ENCODE data around the gene GADD45G. TPM values are rescaled to one million over a fixed set of nuclear protein-coding genes. Genes with fewer than 3 reads are reported as not detected.

Gene GADD45G
- total RNA-seq (10 to 100 TPM in 1 of 2 donors, 1 to 10 TPM in 1; 5.5 to 20.7 TPM), polyA plus RNA-seq (100 to 1,000 TPM in 1 of 2 donors, 10 to 100 TPM in 1; 66.0 to 106 TPM)

DNA sequence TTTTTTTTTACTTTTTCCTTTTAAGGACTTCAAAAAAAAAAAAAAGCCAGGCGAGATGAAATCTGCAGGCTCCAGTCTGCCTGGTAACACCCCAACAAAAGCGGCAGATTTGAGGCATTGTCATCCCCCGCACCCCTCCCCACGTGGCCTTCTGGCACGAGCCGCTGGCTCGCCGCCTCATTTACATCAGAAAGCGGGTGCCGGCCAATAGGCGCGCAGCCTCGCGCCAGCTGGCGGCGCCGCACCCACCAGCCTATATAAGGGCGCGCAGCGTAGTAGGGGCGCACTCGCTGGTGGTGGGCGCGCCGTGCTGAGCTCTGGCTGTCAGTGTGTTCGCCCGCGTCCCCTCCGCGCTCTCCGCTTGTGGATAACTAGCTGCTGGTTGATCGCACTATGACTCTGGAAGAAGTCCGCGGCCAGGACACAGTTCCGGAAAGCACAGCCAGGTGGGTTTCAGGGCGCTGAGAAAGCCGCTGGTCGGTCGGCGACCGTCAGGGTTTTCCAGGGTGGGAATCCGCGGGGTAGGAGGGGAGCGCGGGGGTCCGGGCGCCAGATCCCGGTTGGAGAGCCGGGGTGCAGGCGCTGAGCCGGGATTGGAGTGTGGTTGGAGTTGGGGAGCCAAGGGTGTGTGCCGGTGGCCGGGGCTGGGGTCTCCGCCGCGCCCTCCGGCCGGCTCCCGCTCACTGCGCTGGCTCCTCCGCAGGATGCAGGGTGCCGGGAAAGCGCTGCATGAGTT, at the start of gene GADD45G:
Gene GADD45G (plus strand): TSS at position 284 of the 736 bp plus-strand sequence. CDS start 110 bp downstream, at position 394.
- Histone ChIP-seq H3K27ac (ENCODE audit: low read depth in 1 of 2, low read length in 2 of 2) (peak within 1 kb of the TSS; percentile 82 to 88), H3K36me3 (ENCODE audit: control insufficient read depth in 4 of 4, insufficient read depth in 3 of 4, low read depth in 1 of 4, low read length in 3 of 4) (no peaks in the 10 kb centered on the region), H3K27me3 (ENCODE audit: control insufficient read depth in 4 of 4, insufficient read depth in 4 of 4, low read length in 3 of 4) (no peaks in the 10 kb centered on the region), H3K4me1 (ENCODE audit: control insufficient read depth in 4 of 4, insufficient read depth in 4 of 4, low read length in 3 of 4) (peaks cover 0 to 34% (median 18%) of the 10 kb centered on the region in 4 donors), H3K9ac (ENCODE audit: low read depth in 1 of 2, low read length in 2 of 2) (peak within 1 kb of the TSS; percentile 79 to 80), H3K4me3 (ENCODE audit: low read depth in 1 of 3, low read length in 3 of 3) (peak within 1 kb of the TSS; percentile 79 to 95 (median 87)), H3K9me3 (ENCODE audit: control insufficient read depth in 4 of 4, low read length in 3 of 4) (no peaks in the 10 kb centered on the region)
- DNase-seq (ENCODE audit: low spot score), result peak; percentile 87
- WGBS, result under 1% methylated on average over 63 of the region's 63 CpGs
- TF ChIP-seq HNF4A (conservative IDR thresholded peaks at IDR 0.05) (peak in 1 of 2 donors; percentile 48), RXRA (IDR thresholded peaks at IDR 0.05) (peak; percentile 15 to 70), HNF4G (IDR thresholded peaks at IDR 0.05) (no peak), NR2F2 (IDR thresholded peaks at IDR 0.05) (no peak), ATF3 (IDR thresholded peaks at IDR 0.05) (no peak), GABPA (IDR thresholded peaks at IDR 0.05 in 1 of 2, conservative IDR thresholded peaks at IDR 0.05 in 1 of 2) (no peak), EGR1 (IDR thresholded peaks at IDR 0.05; ENCODE audit: low read depth in 2 of 2) (peak in 1 of 2 donors; percentile 73), JUND (IDR thresholded peaks at IDR 0.05) (peak in 1 of 2 donors; percentile 20), YY1 (IDR thresholded peaks at IDR 0.05) (no peak), FOXA2 (IDR thresholded peaks at IDR 0.05) (no peak), SP1 (IDR thresholded peaks at IDR 0.05) (peak; percentile 76), MAX (IDR thresholded peaks at IDR 0.05) (peak; percentile 74), RAD21 (IDR thresholded peaks at IDR 0.05) (peak; percentile 51 to 57), TAF1 (conservative IDR thresholded peaks at IDR 0.05) (peak; percentile 98), FOXA1 (IDR thresholded peaks at IDR 0.05) (no peak)
- TF ChIP-seq, protein P1, sequence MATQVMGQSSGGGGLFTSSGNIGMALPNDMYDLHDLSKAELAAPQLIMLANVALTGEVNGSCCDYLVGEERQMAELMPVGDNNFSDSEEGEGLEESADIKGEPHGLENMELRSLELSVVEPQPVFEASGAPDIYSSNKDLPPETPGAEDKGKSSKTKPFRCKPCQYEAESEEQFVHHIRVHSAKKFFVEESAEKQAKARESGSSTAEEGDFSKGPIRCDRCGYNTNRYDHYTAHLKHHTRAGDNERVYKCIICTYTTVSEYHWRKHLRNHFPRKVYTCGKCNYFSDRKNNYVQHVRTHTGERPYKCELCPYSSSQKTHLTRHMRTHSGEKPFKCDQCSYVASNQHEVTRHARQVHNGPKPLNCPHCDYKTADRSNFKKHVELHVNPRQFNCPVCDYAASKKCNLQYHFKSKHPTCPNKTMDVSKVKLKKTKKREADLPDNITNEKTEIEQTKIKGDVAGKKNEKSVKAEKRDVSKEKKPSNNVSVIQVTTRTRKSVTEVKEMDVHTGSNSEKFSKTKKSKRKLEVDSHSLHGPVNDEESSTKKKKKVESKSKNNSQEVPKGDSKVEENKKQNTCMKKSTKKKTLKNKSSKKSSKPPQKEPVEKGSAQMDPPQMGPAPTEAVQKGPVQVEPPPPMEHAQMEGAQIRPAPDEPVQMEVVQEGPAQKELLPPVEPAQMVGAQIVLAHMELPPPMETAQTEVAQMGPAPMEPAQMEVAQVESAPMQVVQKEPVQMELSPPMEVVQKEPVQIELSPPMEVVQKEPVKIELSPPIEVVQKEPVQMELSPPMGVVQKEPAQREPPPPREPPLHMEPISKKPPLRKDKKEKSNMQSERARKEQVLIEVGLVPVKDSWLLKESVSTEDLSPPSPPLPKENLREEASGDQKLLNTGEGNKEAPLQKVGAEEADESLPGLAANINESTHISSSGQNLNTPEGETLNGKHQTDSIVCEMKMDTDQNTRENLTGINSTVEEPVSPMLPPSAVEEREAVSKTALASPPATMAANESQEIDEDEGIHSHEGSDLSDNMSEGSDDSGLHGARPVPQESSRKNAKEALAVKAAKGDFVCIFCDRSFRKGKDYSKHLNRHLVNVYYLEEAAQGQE (IDR thresholded peaks at IDR 0.05), result peak; percentile 95
- TF ChIP-seq, protein P2, sequence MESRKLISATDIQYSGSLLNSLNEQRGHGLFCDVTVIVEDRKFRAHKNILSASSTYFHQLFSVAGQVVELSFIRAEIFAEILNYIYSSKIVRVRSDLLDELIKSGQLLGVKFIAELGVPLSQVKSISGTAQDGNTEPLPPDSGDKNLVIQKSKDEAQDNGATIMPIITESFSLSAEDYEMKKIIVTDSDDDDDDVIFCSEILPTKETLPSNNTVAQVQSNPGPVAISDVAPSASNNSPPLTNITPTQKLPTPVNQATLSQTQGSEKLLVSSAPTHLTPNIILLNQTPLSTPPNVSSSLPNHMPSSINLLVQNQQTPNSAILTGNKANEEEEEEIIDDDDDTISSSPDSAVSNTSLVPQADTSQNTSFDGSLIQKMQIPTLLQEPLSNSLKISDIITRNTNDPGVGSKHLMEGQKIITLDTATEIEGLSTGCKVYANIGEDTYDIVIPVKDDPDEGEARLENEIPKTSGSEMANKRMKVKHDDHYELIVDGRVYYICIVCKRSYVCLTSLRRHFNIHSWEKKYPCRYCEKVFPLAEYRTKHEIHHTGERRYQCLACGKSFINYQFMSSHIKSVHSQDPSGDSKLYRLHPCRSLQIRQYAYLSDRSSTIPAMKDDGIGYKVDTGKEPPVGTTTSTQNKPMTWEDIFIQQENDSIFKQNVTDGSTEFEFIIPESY (IDR thresholded peaks at IDR 0.05), result peak; percentile 16
- TF ChIP-seq, protein P3, sequence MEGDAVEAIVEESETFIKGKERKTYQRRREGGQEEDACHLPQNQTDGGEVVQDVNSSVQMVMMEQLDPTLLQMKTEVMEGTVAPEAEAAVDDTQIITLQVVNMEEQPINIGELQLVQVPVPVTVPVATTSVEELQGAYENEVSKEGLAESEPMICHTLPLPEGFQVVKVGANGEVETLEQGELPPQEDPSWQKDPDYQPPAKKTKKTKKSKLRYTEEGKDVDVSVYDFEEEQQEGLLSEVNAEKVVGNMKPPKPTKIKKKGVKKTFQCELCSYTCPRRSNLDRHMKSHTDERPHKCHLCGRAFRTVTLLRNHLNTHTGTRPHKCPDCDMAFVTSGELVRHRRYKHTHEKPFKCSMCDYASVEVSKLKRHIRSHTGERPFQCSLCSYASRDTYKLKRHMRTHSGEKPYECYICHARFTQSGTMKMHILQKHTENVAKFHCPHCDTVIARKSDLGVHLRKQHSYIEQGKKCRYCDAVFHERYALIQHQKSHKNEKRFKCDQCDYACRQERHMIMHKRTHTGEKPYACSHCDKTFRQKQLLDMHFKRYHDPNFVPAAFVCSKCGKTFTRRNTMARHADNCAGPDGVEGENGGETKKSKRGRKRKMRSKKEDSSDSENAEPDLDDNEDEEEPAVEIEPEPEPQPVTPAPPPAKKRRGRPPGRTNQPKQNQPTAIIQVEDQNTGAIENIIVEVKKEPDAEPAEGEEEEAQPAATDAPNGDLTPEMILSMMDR (IDR thresholded peaks at IDR 0.05; ENCODE audit: low read depth, low read length, missing input control), result peak; percentile 8
